ENCODE data around the gene GJB6. TPM values are rescaled to one million over a fixed set of nuclear protein-coding genes. Genes with fewer than 3 reads are reported as not detected.

Gene GJB6
- total RNA-seq, 1 donor from 2014 or later = not detected

DNA sequence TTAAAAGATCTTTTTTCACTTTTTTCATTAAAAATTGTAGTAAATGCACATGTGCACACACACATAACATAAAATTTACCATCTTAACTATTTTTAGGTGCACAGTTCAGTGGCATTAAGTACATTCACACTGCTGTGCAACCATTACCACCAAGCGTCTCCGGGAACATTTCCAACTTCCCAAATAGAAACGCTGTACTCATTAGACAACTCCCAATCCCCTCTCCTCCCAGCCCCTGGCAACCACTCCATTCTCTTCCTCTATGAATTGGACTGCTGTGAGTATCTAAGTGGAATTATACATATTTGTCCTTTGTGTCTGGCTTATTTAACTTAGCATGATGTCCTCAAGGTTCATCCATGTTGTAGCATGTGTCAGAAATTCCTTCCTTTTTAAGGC lies 50.9 kb downstream of the GJB6 start:
- no peak overlapping the region for H3K27ac ChIP-seq
- no peak for DNase-seq
- intact Hi-C loops (cut with DNase I) = no loop called here
- no peaks in the 10 kb centered on the region for H3K9me3 ChIP-seq
- H3K4me3 ChIP-seq = no peak overlapping the region
- peaks cover 49% of the 10 kb centered on the region for H3K27me3 ChIP-seq (ENCODE audit: low read depth)
- TF ChIP-seq, protein P1, sequence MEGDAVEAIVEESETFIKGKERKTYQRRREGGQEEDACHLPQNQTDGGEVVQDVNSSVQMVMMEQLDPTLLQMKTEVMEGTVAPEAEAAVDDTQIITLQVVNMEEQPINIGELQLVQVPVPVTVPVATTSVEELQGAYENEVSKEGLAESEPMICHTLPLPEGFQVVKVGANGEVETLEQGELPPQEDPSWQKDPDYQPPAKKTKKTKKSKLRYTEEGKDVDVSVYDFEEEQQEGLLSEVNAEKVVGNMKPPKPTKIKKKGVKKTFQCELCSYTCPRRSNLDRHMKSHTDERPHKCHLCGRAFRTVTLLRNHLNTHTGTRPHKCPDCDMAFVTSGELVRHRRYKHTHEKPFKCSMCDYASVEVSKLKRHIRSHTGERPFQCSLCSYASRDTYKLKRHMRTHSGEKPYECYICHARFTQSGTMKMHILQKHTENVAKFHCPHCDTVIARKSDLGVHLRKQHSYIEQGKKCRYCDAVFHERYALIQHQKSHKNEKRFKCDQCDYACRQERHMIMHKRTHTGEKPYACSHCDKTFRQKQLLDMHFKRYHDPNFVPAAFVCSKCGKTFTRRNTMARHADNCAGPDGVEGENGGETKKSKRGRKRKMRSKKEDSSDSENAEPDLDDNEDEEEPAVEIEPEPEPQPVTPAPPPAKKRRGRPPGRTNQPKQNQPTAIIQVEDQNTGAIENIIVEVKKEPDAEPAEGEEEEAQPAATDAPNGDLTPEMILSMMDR (IDR thresholded peaks at IDR 0.05) = no peak
- no peaks in the 10 kb centered on the region for H3K4me1 ChIP-seq
- no peaks in the 10 kb centered on the region for H3K36me3 ChIP-seq
- no peak for ATAC-seq

DNA sequence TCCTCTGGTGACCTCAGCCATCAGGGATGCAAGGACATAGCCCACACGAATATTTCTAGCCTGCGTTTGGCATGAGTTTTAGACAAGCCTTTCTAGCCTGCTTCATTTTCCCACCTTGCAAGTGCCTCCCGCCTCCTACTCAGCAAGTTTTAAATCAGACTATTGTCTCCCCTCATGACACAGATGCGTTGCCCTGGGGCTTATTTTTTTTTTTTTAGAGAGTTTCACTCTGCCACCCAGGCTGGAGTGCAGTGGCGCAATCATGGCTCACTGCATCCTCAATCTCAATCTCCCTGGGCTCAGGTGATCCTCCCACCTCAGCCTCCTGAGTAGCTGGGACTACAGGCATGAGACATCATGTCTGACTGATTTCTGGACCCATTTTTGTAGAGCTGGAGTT lies 54.0 kb downstream of the GJB6 start:
- H3K4me1 ChIP-seq = peaks cover 13% of the 10 kb centered on the region
- H3K4me3 ChIP-seq = no peak overlapping the region
- H3K27me3 ChIP-seq (ENCODE audit: low read depth) = peaks cover 49% of the 10 kb centered on the region
- no peaks in the 10 kb centered on the region for H3K36me3 ChIP-seq
- no peak overlapping the region for H3K27ac ChIP-seq
- DNase-seq (no peak), ATAC-seq (no peak)
- H3K9me3 ChIP-seq = no peaks in the 10 kb centered on the region
- TF ChIP-seq, protein P1 (IDR thresholded peaks at IDR 0.05) = no peak
- intact Hi-C loops (cut with DNase I) = no loop called here

DNA sequence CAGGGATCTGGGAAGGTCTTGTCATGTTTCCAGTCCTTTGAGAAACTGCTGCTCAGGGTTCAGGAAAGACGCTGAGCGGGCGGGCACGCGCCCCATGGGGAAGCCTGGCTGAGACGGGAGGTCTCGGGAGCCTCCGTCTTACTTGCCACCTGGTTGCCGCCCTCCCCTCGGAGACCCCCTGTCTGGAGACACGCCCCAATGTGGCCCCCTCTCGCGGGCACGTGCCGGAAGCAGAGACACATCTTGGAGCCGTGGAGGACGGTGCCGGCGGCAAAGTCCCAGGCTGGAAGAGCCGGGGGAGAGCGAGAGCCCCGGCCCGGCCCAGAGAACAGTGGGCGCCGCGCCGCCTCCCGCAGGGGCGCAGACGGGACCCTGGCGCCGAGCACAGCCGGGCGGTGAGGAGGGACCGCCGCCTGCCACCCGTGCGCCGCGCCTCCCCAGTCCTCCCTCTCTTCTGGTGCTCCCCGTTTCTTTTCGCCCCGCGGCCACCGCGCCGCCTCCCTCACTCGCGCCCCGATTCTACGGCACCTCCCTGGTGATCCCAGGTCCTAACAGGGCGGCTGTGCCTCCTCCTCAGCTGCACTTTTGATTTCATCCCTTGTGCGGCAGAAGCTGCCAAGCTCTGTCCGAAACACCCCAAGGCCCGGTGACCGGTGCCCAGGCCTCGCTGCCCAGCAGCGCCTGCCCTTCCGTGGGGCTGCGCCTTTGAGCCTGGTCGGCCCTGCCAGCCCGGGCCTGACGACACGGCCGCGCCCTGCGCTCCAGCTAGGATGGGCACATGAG lies 54.9 kb downstream of the GJB6 start:
- Histone ChIP-seq H3K9me3 (no peaks in the 10 kb centered on the region), H3K4me3 (peak overlapping the region; percentile 22), H3K4me1 (peaks cover 13% of the 10 kb centered on the region), H3K27ac (no peak overlapping the region), H3K36me3 (no peaks in the 10 kb centered on the region), H3K27me3 (ENCODE audit: low read depth) (peaks cover 49% of the 10 kb centered on the region)
- no peak for ATAC-seq
- no peak for DNase-seq
- intact Hi-C loops (cut with DNase I) = no loop called here
- TF ChIP-seq, protein P1 (IDR thresholded peaks at IDR 0.05) = no peak

DNA sequence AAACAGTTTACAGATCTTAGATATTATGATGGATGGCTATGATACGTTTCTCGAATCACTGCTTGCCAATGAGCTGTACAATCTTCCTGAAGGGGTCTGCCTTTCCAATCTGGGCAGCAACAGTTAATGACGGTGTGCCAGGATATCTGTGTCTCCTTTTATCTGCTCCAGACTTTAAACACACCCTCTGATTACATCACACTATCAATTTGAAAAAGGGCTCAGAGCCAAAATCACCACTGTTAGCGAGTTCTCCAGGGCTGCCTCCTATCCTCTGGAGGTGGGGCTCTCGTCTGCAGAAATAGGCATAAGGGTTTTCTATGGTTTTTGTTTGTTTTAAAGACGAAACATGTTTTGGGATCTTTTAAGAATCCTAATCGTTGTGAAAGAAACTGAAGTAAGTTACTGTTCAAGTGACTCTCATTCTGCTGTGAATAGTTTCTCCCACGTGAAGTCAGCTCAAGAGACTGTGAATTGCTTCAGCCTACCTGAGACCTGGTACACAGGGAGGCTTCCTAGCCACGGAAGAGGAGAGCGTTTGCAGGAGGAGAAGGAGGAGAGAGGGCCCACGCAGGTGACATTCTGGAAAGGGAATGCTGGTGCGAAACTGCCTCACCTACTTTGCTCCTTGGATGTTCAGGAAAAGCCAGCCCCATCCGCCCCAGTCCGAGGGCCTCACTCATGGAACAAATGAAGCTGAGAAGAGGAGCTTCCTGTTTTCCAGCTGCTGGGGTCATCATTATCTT lies 56.0 kb downstream of the GJB6 start:
- no peak overlapping the region for H3K4me3 ChIP-seq
- no peaks in the 10 kb centered on the region for H3K9me3 ChIP-seq
- no peak for DNase-seq
- ATAC-seq = peak in 1 of 2 donors; percentile 33
- no peaks in the 10 kb centered on the region for H3K36me3 ChIP-seq
- H3K27ac ChIP-seq = no peak overlapping the region
- TF ChIP-seq, protein P1 (IDR thresholded peaks at IDR 0.05) = no peak
- peaks cover 40% of the 10 kb centered on the region for H3K27me3 ChIP-seq (ENCODE audit: low read depth)
- H3K4me1 ChIP-seq = peaks cover 13% of the 10 kb centered on the region
- intact Hi-C loops (cut with DNase I) = no loop called here

DNA sequence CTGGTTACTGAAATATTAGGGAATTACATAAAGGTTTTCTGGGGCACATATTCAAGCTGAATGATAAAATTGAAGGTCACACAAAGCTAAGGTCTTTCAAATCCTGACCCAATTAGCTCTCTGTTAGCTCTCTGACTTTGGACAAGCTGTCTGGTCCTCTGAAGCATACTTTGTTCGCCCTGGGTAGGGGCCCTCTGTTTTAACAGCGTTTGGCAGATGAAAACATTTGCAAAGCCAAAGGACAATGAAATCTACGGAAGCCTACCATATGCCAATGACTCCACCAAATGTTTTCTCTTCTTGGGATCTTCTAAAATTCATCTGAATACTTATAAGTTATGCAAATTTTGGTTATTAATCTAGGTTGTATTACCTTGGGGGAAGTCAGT lies 56.7 kb downstream of the GJB6 start:
- ATAC-seq = peak in 1 of 2 donors; percentile 11
- intact Hi-C loops (cut with DNase I) = no loop called here
- H3K27ac ChIP-seq = peak overlapping the region; percentile 42

More for the DNA sequence above, 56.7 kb downstream of the GJB6 start:
- Histone ChIP-seq H3K4me3 (peak overlapping the region; percentile 10), H3K27me3 (ENCODE audit: low read depth) (peaks cover 34% of the 10 kb centered on the region), H3K9me3 (no peaks in the 10 kb centered on the region), H3K36me3 (no peaks in the 10 kb centered on the region), H3K4me1 (peaks cover 13% of the 10 kb centered on the region)
- no peak for DNase-seq
- TF ChIP-seq, protein P1 (IDR thresholded peaks at IDR 0.05) = no peak
